Left ventricle myocardium inferior (tissue), 1 donor: Measurements from ENCODE around the gene MON1B. TPM values are rescaled to one million over a fixed set of nuclear protein-coding genes. Genes with fewer than 3 reads are reported as not detected.

ENCODE experiments used
- DNase-seq: peaks from one replicate; pipeline ENCODE4 v3.0.0-alpha.2; 2020
- H3K27ac ChIP-seq: fragments of 200-600 bp; replicated peaks from 2 replicates; pipeline ENCODE4 v1.8.0; 2021
- H3K27me3 ChIP-seq: fragments of 200-600 bp; 2 replicates; pipeline ENCODE4 v1.8.0; 2021; ENCODE audit warnings: low read depth
- H3K36me3 ChIP-seq: fragments of 200-600 bp; 2 replicates; pipeline ENCODE4 v1.8.0; 2021
- H3K4me1 ChIP-seq: fragments of 200-600 bp; 2 replicates; pipeline ENCODE4 v1.8.0; 2021
- H3K4me3 ChIP-seq: fragments of 200-600 bp; 2 replicates; pipeline ENCODE4 v1.8.0; 2021; ENCODE audit warnings: mild to moderate bottlenecking, moderate library complexity
- H3K9me3 ChIP-seq: fragments of 200-600 bp; replicated peaks from 2 replicates; pipeline ENCODE4 v1.8.0; 2021
- CTCF ChIP-seq: fragments of 200-600 bp; IDR thresholded peaks from 2 replicates; pipeline ENCODE4 v1.8.0; 2021; ENCODE audit warnings: antibody characterized with exemption, mild to moderate bottlenecking, borderline replicate concordance
- intact Hi-C: fragments of 100-400 bp; cut with micrococcal nuclease; formaldehyde crosslinking; loops from one replicate; pipeline ENCODE4 v1.11.0; 2022
- total RNA-seq: library from RNA; stranded (reverse); fragmentation: NEBNext Ultra II Directional; extraction: Animal tissue kit (Norgen Biotek cat#: 25700); gene quantifications from one replicate; pipeline ENCODE4 v1.2.1, GENCODE V29; 2021
- donor health status: DM: no; HTN: yes; CAD: no; lungs with severe emphysema.

MON1B gene
- total RNA-seq, 1 donor from 2014 or later, result 16.8 TPM

- Histone ChIP-seq H3K9me3 (no peaks in the 10 kb centered on the region), H3K27me3 (peaks cover 29% of the 10 kb centered on the region), H3K36me3 (no peaks in the 10 kb centered on the region), H3K27ac (no peak overlapping the region), H3K4me1 (peaks cover 22% of the 10 kb centered on the region), H3K4me3 (no peak overlapping the region)
- no peak for DNase-seq
- intact Hi-C loops, result no loop called here
- no peak for TF ChIP-seq CTCF
Observed at GRCh38 chr16:77213542-77214106, 22.6 kb downstream of the MON1B start.

GRCh38 chr16:77214411-77215138 is 23.6 kb downstream of the MON1B start:
- no peak for TF ChIP-seq CTCF
- H3K36me3 ChIP-seq, result no peaks in the 10 kb centered on the region
- peaks cover 22% of the 10 kb centered on the region for H3K4me1 ChIP-seq
- no peak overlapping the region for H3K4me3 ChIP-seq
- intact Hi-C loops, result no loop called here
- no peak for DNase-seq
- peaks cover 30% of the 10 kb centered on the region for H3K27me3 ChIP-seq
- H3K9me3 ChIP-seq, result no peaks in the 10 kb centered on the region
- H3K27ac ChIP-seq, result no peak overlapping the region

- no peak for DNase-seq
- intact Hi-C loops, result no loop called here
- H3K27me3 ChIP-seq, result peaks cover 6% of the 10 kb centered on the region
- H3K4me3 ChIP-seq, result no peak overlapping the region
- TF ChIP-seq CTCF, result no peak
- no peak overlapping the region for H3K27ac ChIP-seq
- H3K4me1 ChIP-seq, result no peaks in the 10 kb centered on the region
- H3K9me3 ChIP-seq, result no peaks in the 10 kb centered on the region
- no peaks in the 10 kb centered on the region for H3K36me3 ChIP-seq
Observed at GRCh38 chr16:77219437-77219836, 28.4 kb downstream of the MON1B start.

- no peak for DNase-seq
- intact Hi-C loops, result no loop called here
- Histone ChIP-seq H3K4me1 (no peaks in the 10 kb centered on the region), H3K27ac (no peak overlapping the region), H3K9me3 (no peaks in the 10 kb centered on the region), H3K4me3 (no peak overlapping the region), H3K27me3 (peaks cover 11% of the 10 kb centered on the region), H3K36me3 (no peaks in the 10 kb centered on the region)
- TF ChIP-seq CTCF, result no peak
Observed at GRCh38 chr16:77220427-77220826, 29.4 kb downstream of the MON1B start.

GRCh38 chr16:77221482-77221881 is 30.5 kb downstream of the MON1B start:
- DNase-seq, result no peak
- intact Hi-C loops, result no loop called here
- TF ChIP-seq CTCF, result no peak
- no peaks in the 10 kb centered on the region for H3K9me3 ChIP-seq
- H3K36me3 ChIP-seq, result no peaks in the 10 kb centered on the region
- no peaks in the 10 kb centered on the region for H3K4me1 ChIP-seq
- H3K27ac ChIP-seq, result no peak overlapping the region
- H3K4me3 ChIP-seq, result no peak overlapping the region
- H3K27me3 ChIP-seq, result peaks cover 19% of the 10 kb centered on the region
